GM12891 (cell line): ENCODE results near the gene UBE2D4.

Experiments used
- PAX5 ChIP-seq: IDR thresholded peaks from 2 replicates; pipeline ENCODE4 v1.6.1; 2011; ENCODE audit warnings: low read length, moderate library complexity, mild to moderate bottlenecking; ENCODE audit not compliant: insufficient read depth, severe bottlenecking
- POLR2A ChIP-seq: IDR thresholded peaks from 2 replicates; pipeline ENCODE4 v1.6.1; 2011; ENCODE audit warnings: low read depth, low read length, control low read depth
- POLR2AphosphoS5 ChIP-seq: IDR thresholded peaks from 2 replicates; pipeline ENCODE4 v1.6.1; 2011; ENCODE audit warnings: low read depth, low read length, control low read depth
- POU2F2 ChIP-seq: IDR thresholded peaks from 2 replicates; pipeline ENCODE4 v1.6.1; 2011; ENCODE audit warnings: low read depth, mild to moderate bottlenecking, control low read depth, low read length, moderate library complexity
- SPI1 ChIP-seq: IDR thresholded peaks from 2 replicates; pipeline ENCODE4 v1.6.1; 2011; ENCODE audit warnings: low read depth, low read length, control low read depth
- TAF1 ChIP-seq: IDR thresholded peaks from 2 replicates; pipeline ENCODE4 v1.6.1; 2011; ENCODE audit warnings: low read depth, low read length, control low read depth

DNA sequence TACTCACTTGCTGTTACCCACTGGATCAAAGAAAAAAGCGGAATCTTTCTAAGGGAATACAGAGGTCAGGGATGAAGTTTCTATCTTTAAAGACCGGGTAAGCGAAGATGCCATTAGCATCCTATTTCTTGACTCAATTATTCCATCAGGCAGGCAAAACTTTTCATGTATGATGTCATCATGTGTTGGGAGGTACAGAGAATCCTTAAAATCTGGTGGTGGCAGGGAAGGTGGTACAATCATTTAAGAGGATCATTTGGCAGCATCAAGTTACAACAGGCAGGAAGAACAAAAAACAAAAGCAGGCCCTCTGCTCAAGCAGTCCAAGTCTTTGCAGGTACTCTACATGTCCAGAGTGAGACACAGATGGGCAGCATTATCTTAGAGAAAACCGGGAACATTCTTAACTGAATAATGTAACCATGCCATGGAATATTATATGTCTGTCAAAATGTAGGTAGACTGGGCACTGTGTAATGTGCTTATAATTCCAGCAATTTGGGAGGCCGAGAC, 23.6 kb upstream of the UBE2D4 start:
- TF ChIP-seq POLR2A (no peak), SPI1 (no peak), POLR2AphosphoS5 (no peak), PAX5 (no peak), TAF1 (no peak), POU2F2 (no peak)
